ENCODE data around the gene CREB1. TPM values are rescaled to one million over a fixed set of nuclear protein-coding genes. Genes with fewer than 3 reads are reported as not detected.

Gene CREB1
- total and polyA plus RNA-seq, 12 donors = 3.2 to 77.8 (median 41.3) TPM

DNA sequence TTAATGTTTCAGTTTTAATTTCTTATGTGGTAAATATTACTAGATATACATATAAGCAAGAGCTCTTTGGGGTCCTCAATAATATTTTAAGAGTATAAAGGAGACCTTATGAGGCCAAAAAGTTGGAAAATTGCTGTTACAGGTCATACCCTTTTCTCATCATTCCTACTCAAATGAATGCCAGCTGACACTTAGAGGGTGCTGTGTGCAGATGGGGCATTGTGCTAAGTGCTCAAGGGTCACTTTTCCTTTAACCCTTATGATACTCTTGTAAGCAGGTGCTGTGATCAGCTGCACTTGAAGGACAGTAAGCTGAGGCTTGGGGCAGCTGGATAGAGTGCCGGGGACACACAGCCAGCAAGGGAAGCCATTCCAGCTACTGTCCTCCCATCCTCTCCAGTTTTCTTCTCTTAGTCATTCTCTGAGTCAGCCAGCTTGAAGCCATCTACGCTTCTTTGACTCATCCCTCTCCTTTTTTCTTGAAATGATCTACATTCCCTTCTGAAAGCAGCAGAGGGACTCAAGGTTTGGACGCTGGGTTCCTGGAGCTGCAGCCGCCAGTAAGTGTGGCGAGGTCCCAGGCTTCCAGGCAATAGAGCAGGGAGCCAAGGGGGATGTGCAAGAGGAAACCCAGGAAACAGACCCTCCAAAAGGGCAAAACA lies 42.0 kb upstream of the CREB1 start:
- intact Hi-C loops (cut with DNase I) = no loop called here
- no peaks in the 10 kb centered on the region for H3K36me3 ChIP-seq (replicated peaks in 1 of 2)
- H3K27ac ChIP-seq = peak overlapping the region in 1 of 5 donors; percentile 17
- WGBS, 4 donors = 44 to 54% (median 50%) methylated on average over 5 of the region's 5 CpGs
- DNase-seq = peak in 5 of 7 donors; percentile 16 to 44 (median 39)
- no peak overlapping the region for H3K4me3 ChIP-seq
- H3K9me3 ChIP-seq (replicated peaks in 1 of 3) = no peaks in the 10 kb centered on the region
- H3K4me1 ChIP-seq (replicated peaks in 1 of 2) = peaks cover 0 to 11% of the 10 kb centered on the region in 2 donors
- no peaks in the 10 kb centered on the region for H3K27me3 ChIP-seq
- TF ChIP-seq POLR2A (IDR thresholded peaks at IDR 0.05) = peak in 1 of 2 donors; percentile 21
- TF ChIP-seq, protein P1, sequence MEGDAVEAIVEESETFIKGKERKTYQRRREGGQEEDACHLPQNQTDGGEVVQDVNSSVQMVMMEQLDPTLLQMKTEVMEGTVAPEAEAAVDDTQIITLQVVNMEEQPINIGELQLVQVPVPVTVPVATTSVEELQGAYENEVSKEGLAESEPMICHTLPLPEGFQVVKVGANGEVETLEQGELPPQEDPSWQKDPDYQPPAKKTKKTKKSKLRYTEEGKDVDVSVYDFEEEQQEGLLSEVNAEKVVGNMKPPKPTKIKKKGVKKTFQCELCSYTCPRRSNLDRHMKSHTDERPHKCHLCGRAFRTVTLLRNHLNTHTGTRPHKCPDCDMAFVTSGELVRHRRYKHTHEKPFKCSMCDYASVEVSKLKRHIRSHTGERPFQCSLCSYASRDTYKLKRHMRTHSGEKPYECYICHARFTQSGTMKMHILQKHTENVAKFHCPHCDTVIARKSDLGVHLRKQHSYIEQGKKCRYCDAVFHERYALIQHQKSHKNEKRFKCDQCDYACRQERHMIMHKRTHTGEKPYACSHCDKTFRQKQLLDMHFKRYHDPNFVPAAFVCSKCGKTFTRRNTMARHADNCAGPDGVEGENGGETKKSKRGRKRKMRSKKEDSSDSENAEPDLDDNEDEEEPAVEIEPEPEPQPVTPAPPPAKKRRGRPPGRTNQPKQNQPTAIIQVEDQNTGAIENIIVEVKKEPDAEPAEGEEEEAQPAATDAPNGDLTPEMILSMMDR (IDR thresholded peaks at IDR 0.05) = peak in 1 of 6 experiments; percentile 35

DNA sequence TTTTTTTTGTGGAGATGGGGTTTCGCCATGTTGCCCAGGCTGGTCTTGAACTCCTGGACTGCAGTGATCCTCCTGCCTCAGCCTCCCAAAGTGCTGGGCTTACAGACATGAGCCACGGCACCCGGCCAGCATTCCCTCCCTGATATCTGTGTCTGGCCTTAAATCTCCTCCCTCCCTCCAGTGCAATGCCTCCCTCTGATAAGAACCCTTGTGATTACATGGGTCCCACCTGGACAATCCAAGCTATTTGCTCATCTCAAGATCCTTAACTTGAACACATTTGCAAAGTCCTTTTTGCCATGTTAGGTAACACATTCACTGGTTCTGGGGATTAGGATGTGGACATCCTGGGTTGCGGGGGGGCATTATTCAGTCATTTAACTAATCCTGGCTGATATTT lies 40.5 kb upstream of the CREB1 start:
- WGBS, 4 donors = 93 to 100% (median 97%) methylated on average over 3 to 4 of the region's 4 CpGs
- no peak overlapping the region for H3K4me3 ChIP-seq
- no peak overlapping the region for H3K27ac ChIP-seq
- no peak for DNase-seq
- TF ChIP-seq POLR2A (IDR thresholded peaks at IDR 0.05) = no peak
- TF ChIP-seq, protein P1 (IDR thresholded peaks at IDR 0.05) = no peak
- intact Hi-C loops (cut with DNase I) = no loop called here
- H3K36me3 ChIP-seq (replicated peaks in 1 of 2) = no peaks in the 10 kb centered on the region
- no peaks in the 10 kb centered on the region for H3K27me3 ChIP-seq
- H3K4me1 ChIP-seq (replicated peaks in 1 of 2) = peaks cover 0 to 11% of the 10 kb centered on the region in 2 donors
- H3K9me3 ChIP-seq (replicated peaks in 1 of 3) = no peaks in the 10 kb centered on the region

- Histone ChIP-seq H3K4me1 (replicated peaks in 1 of 2) (peaks cover 0 to 11% of the 10 kb centered on the region in 2 donors), H3K4me3 (no peak overlapping the region), H3K27me3 (no peaks in the 10 kb centered on the region), H3K36me3 (replicated peaks in 1 of 2) (no peaks in the 10 kb centered on the region), H3K9me3 (replicated peaks in 1 of 3) (no peaks in the 10 kb centered on the region), H3K27ac (no peak overlapping the region)
- intact Hi-C loops (cut with DNase I) = no loop called here
- TF ChIP-seq, protein P1 (IDR thresholded peaks at IDR 0.05) = no peak
- TF ChIP-seq POLR2A (IDR thresholded peaks at IDR 0.05) = no peak
- WGBS, 4 donors = 89 to 95% (median 93%) methylated on average over 3 of the region's 3 CpGs
- DNase-seq = no peak
Measured at GRCh38 chr2:207490441-207490840, 39.3 kb upstream of the CREB1 start.

DNA sequence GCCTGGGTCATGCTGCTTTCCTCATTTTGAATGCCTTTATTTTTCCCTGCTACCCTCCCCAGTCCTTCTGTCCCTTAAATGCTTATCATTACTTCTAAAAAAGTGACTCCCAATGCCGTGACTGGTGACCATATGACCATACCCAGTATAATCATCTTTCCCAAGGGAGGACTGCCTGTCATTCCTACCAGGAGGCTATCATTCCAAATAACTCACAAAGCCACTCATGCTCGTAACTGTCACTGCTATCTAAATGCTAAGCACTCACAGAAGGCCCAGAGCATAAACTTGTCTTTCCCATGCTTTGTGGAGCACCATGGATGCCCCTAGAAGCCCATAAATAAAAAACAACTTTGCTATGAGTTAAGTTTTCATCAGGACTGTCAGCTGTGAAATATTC lies 38.7 kb upstream of the CREB1 start:
- H3K4me1 ChIP-seq (replicated peaks in 1 of 2) = peaks cover 0 to 11% of the 10 kb centered on the region in 2 donors
- WGBS, 4 donors = 62 to 77% (median 75%) methylated on average over 2 of the region's 2 CpGs
- TF ChIP-seq, protein P1 (IDR thresholded peaks at IDR 0.05) = no peak
- TF ChIP-seq POLR2A (IDR thresholded peaks at IDR 0.05) = no peak
- DNase-seq = no peak
- no peaks in the 10 kb centered on the region for H3K9me3 ChIP-seq (replicated peaks in 1 of 3)
- H3K27me3 ChIP-seq = no peaks in the 10 kb centered on the region
- intact Hi-C loops (cut with DNase I) = no loop called here
- H3K36me3 ChIP-seq (replicated peaks in 1 of 2) = no peaks in the 10 kb centered on the region
- no peak overlapping the region for H3K27ac ChIP-seq
- H3K4me3 ChIP-seq = no peak overlapping the region

Data from adrenal gland (tissue), 12 donors.